GM19438 (cell line): ENCODE data around the gene INPP5A.
"Not testable (repeated sequence)": the region's sequence is repeated elsewhere in the genome, so short reads cannot be mapped to it uniquely, and the experiment has no call there.

Source experiments
- ATAC-seq: cut with Tn5 transposase; IDR thresholded peaks from one replicate; pipeline ENCODE4 v1.9.1; 2021; ENCODE audit warnings: low read depth; ENCODE audit not compliant: unreplicated experiment

Gene INPP5A

GRCh38 chr10:132537684-132538001 is at the start of gene INPP5A:
Gene INPP5A (plus strand): TSS chr10:132537787. CDS start chr10:132538097, 310 bp downstream.
- no peak for ATAC-seq

GRCh38 chr10:132488231-132488821 is 49.3 kb upstream of the INPP5A start:
- ATAC-seq: no peak

GRCh38 chr10:132489053-132489703 is 48.4 kb upstream of the INPP5A start:
- ATAC-seq: no peak

GRCh38 chr10:132489704-132490534 is 47.7 kb upstream of the INPP5A start:
- ATAC-seq: no peak

GRCh38 chr10:132491534-132491933 is 46.1 kb upstream of the INPP5A start:
- ATAC-seq: not testable (repeated sequence)

GRCh38 chr10:132492323-132493025 is 45.1 kb upstream of the INPP5A start:
- no peak for ATAC-seq

GRCh38 chr10:132493246-132493755 is 44.3 kb upstream of the INPP5A start:
- no peak for ATAC-seq

GRCh38 chr10:132493756-132494290 is 43.8 kb upstream of the INPP5A start:
- ATAC-seq: no peak

GRCh38 chr10:132494866-132495630 is 42.5 kb upstream of the INPP5A start:
- ATAC-seq: no peak

- ATAC-seq: no peak
Observed at GRCh38 chr10:132496360-132497062, 41.1 kb upstream of the INPP5A start.

- ATAC-seq: no peak
Observed at GRCh38 chr10:132497063-132497680, 40.4 kb upstream of the INPP5A start.

GRCh38 chr10:132497861-132498561 is 39.6 kb upstream of the INPP5A start:
- ATAC-seq: no peak

GRCh38 chr10:132498562-132499366 is 38.8 kb upstream of the INPP5A start:
- ATAC-seq: no peak

GRCh38 chr10:132499367-132499685 is 38.3 kb upstream of the INPP5A start:
- no peak for ATAC-seq

GRCh38 chr10:132500781-132501415 is 36.7 kb upstream of the INPP5A start:
- ATAC-seq: no peak

- ATAC-seq: no peak
Observed at GRCh38 chr10:132502544-132503300, 34.9 kb upstream of the INPP5A start.
